ENCODE data around the gene CHMP2A.
A peak's percentile ranks its signal among the peaks of the same experiment; 100 is the strongest.

Gene CHMP2A

DNA sequence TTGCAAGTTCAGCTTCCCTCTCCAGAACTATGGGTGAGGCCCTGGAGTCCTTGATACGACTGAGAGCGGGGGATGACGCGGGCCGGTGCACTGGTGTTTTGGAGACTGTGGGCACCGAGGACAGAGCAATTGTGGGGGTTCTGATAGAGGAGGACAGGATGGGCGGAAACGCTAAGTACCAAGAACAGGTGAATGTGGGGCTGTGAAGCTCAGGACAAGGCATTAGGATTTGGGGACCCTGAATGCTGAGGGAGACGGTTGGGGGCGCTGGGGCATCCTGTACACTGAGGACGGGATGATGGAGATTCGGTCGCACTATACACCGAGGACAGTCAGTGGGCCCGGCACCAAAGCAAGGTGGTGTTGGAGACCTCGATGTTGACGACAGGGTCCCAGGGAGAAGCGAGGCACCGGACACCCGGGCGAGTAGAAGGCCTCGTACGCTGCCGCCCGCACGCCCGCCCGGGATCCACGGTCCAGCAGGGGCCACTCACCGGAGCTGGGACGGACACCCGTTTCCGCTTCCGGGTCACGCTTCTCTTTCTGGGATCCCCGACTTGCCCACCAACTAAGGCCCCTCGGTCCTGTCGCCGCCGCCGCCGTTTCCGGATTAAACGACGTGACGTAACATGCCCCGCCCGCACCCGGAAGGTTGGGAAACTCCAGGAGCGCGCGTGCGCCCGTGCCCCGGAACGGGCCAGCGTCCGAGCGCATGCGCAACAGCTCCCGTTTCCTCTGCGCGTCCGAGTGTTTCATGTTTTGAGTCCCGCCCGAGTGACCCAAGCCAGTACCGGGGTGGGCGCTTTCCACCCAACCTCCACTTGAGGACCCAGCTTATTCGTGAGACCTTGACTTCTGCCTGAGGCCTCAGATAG, at the start of gene CHMP2A:
CHMP2A (minus strand) TSS at position 612 of the 875 bp plus-strand sequence. CDS start 893 bp downstream, outside the sequence.
- H3K79me2 ChIP-seq (ENCODE audit: control insufficient read depth, low read length): peaks cover 53% of the 10 kb centered on the region
- peak within 1 kb of the TSS; percentile 90 for H3K4me2 ChIP-seq (ENCODE audit: low read length)
- peaks cover 53% of the 10 kb centered on the region for H3K4me1 ChIP-seq (ENCODE audit: control insufficient read depth, low read length)
- TF ChIP-seq, protein P1, sequence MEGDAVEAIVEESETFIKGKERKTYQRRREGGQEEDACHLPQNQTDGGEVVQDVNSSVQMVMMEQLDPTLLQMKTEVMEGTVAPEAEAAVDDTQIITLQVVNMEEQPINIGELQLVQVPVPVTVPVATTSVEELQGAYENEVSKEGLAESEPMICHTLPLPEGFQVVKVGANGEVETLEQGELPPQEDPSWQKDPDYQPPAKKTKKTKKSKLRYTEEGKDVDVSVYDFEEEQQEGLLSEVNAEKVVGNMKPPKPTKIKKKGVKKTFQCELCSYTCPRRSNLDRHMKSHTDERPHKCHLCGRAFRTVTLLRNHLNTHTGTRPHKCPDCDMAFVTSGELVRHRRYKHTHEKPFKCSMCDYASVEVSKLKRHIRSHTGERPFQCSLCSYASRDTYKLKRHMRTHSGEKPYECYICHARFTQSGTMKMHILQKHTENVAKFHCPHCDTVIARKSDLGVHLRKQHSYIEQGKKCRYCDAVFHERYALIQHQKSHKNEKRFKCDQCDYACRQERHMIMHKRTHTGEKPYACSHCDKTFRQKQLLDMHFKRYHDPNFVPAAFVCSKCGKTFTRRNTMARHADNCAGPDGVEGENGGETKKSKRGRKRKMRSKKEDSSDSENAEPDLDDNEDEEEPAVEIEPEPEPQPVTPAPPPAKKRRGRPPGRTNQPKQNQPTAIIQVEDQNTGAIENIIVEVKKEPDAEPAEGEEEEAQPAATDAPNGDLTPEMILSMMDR (IDR thresholded peaks at IDR 0.05; ENCODE audit: low read depth, low read length, poor library complexity, severe bottlenecking): peak; percentile 30
- TF ChIP-seq EZH2phosphoT487 (IDR thresholded peaks at IDR 0.05; ENCODE audit: borderline replicate concordance, low read length): no peak
- no peaks in the 10 kb centered on the region for H3K9me3 ChIP-seq (ENCODE audit: control insufficient read depth, insufficient read depth, low read length)
- no peaks in the 10 kb centered on the region for H4K20me1 ChIP-seq (ENCODE audit: control insufficient read depth, insufficient read depth, low read depth, low read length)
- H3K9me2 ChIP-seq (replicated peaks; ENCODE audit: control insufficient read depth, low read length): no peaks in the 10 kb centered on the region
- H3K27me3 ChIP-seq (ENCODE audit: control insufficient read depth, low read length): no peaks in the 10 kb centered on the region
- H3F3A ChIP-seq (ENCODE audit: control insufficient read depth, insufficient read depth): peaks cover 44% of the 10 kb centered on the region
- peak within 1 kb of the TSS; percentile 70 for H3K27ac ChIP-seq (ENCODE audit: low read depth, low read length)
- H3K36me3 ChIP-seq (ENCODE audit: control insufficient read depth, low read length): peaks cover 80% of the 10 kb centered on the region
- peak within 1 kb of the TSS; percentile 92 for H3K4me3 ChIP-seq (ENCODE audit: low read length)

DNA sequence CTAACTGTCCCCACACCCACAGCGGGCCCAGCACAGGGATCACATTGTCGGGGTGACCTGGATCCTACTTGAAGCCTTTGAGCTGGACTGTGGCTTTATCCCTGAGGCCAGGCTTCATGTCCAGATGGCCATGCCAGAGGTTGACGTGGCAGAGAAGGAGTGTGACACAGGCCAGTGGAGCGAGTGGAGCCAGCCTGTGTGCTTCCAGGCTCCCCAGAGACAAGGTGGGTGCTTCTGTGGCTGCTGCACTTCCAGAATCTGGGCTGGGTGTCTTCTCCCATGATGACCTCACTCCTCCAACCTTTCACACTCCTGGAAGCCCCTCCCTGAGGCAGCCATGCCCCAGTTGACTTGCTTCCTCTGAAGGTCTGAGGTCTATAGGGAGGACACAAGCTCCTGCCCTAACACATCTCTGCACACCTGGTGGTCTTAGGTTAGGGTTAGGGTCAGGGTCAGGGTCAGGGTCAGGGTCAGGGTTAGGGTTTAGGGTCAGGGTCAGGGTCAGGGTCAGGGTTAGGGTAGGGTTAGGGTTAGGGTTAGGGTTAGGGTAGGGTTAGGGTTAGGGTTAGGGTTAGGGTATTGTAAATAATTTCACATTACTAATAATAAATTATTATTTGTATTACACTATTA, 31.3 kb upstream of the CHMP2A start:
- Histone ChIP-seq H3F3A (ENCODE audit: control insufficient read depth, insufficient read depth) (no peaks in the 10 kb centered on the region), H3K4me3 (ENCODE audit: low read length) (no peak overlapping the region), H3K4me2 (ENCODE audit: low read length) (no peak overlapping the region), H3K27me3 (ENCODE audit: control insufficient read depth, low read length) (no peaks in the 10 kb centered on the region), H3K27ac (ENCODE audit: low read depth, low read length) (no peak overlapping the region), H3K79me2 (ENCODE audit: control insufficient read depth, low read length) (peaks cover 4% of the 10 kb centered on the region; the same call in 1 of the 2 replicates), H3K36me3 (ENCODE audit: control insufficient read depth, low read length) (peaks cover 16% of the 10 kb centered on the region), H3K9me2 (replicated peaks; ENCODE audit: control insufficient read depth, low read length) (no peaks in the 10 kb centered on the region), H3K9me3 (ENCODE audit: control insufficient read depth, insufficient read depth, low read length) (no peaks in the 10 kb centered on the region), H4K20me1 (ENCODE audit: control insufficient read depth, insufficient read depth, low read depth, low read length) (no peaks in the 10 kb centered on the region), H3K4me1 (ENCODE audit: control insufficient read depth, low read length) (no peaks in the 10 kb centered on the region)
- TF ChIP-seq EZH2phosphoT487 (IDR thresholded peaks at IDR 0.05; ENCODE audit: borderline replicate concordance, low read length): no peak
- TF ChIP-seq, protein P1 (IDR thresholded peaks at IDR 0.05; ENCODE audit: low read depth, low read length, poor library complexity, severe bottlenecking): no peak

DNA sequence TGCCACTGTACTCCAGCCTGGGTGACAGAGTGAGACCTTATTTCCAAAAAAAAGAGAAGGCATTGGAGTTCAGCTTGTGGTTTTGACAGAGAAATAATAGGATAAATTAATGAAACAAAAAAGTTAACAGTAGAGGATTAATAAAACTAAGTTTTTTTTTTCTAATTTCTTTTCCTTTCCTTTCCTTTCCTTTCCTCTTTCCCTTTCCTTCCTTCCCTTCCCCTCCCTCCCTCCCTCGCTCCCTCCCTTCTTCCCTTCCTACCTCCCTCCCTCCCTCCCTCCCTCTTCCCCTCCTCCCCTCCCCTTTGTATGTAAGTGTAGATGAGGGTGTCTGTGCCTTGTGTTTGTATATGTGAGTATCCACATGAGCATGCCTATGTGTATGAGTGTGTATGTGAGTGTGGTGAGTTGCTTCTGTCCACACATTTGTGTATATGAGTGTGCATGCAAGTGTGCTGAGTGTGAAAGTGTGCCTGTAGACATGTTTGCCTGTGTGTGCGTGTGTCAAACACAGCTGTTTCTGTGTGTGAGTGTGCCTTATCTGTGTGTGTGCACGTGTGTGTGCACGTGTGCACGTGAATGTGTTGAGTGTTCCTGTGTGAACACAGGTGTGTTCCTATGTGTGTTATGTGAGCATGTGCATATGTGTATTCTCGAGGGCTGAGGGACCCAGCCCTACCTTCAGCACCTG, 30.7 kb upstream of the CHMP2A start:
- Histone ChIP-seq H3K4me1 (ENCODE audit: control insufficient read depth, low read length) (peaks cover 4% of the 10 kb centered on the region), H3K27ac (ENCODE audit: low read depth, low read length) (no peak overlapping the region), H3K9me3 (ENCODE audit: control insufficient read depth, insufficient read depth, low read length) (no peaks in the 10 kb centered on the region), H3K9me2 (replicated peaks; ENCODE audit: control insufficient read depth, low read length) (no peaks in the 10 kb centered on the region), H4K20me1 (ENCODE audit: control insufficient read depth, insufficient read depth, low read depth, low read length) (no peaks in the 10 kb centered on the region), H3K79me2 (ENCODE audit: control insufficient read depth, low read length) (peaks cover 4% of the 10 kb centered on the region; the same call in 1 of the 2 replicates), H3K4me3 (ENCODE audit: low read length) (no peak overlapping the region), H3K36me3 (ENCODE audit: control insufficient read depth, low read length) (peaks cover 16% of the 10 kb centered on the region), H3K27me3 (ENCODE audit: control insufficient read depth, low read length) (no peaks in the 10 kb centered on the region), H3K4me2 (ENCODE audit: low read length) (no peak overlapping the region), H3F3A (ENCODE audit: control insufficient read depth, insufficient read depth) (no peaks in the 10 kb centered on the region)
- TF ChIP-seq, protein P1 (IDR thresholded peaks at IDR 0.05; ENCODE audit: low read depth, low read length, poor library complexity, severe bottlenecking): no peak
- no peak for TF ChIP-seq EZH2phosphoT487 (IDR thresholded peaks at IDR 0.05; ENCODE audit: borderline replicate concordance, low read length)

Measured in DOHH2 (cell line).